HG03108 (cell line): ENCODE results near the gene MAP3K5.
A peak's percentile ranks its signal among the peaks of the same experiment; 100 is the strongest.
"Not testable (repeated sequence)": the region's sequence is repeated elsewhere in the genome, so short reads cannot be mapped to it uniquely, and the experiment has no call there.

Experiments used
- ATAC-seq: cut with Tn5 transposase; IDR thresholded peaks from one replicate; pipeline ENCODE4 v1.9.1; 2021; ENCODE audit warnings: moderate library complexity; ENCODE audit not compliant: unreplicated experiment

Gene MAP3K5

GRCh38 chr6:136792410-136793262 is at the start of gene MAP3K5:
Gene MAP3K5 (minus strand): TSS chr6:136792477. CDS start chr6:136792157, 320 bp downstream.
- peak; percentile 55 for ATAC-seq

GRCh38 chr6:136840276-136841001 is 48.2 kb upstream of the MAP3K5 start:
- no peak for ATAC-seq

- no peak for ATAC-seq
These were observed 39.7 kb upstream of the MAP3K5 start for GRCh38 chr6:136831873-136832562.

GRCh38 chr6:136826216-136826615 is 33.9 kb upstream of the MAP3K5 start:
- ATAC-seq = no peak

GRCh38 chr6:136823128-136823660 is 30.9 kb upstream of the MAP3K5 start:
- no peak for ATAC-seq

- peak; percentile 98 for ATAC-seq
These were observed 30.3 kb upstream of the MAP3K5 start, which contains the start of gene PEX7 for GRCh38 chr6:136822376-136823127. Gene PEX7 (plus strand): TSS chr6:136822592. CDS start chr6:136822666, 74 bp downstream.

GRCh38 chr6:136822046-136822375 is 29.7 kb upstream of the MAP3K5 start:
- peak; percentile 7 for ATAC-seq

- ATAC-seq = no peak
These were observed 28.3 kb upstream of the MAP3K5 start for GRCh38 chr6:136820561-136820960.

- no peak for ATAC-seq
These were observed 24.4 kb upstream of the MAP3K5 start for GRCh38 chr6:136816656-136817055.

GRCh38 chr6:136815608-136816007 is 23.3 kb upstream of the MAP3K5 start:
- not testable (repeated sequence) for ATAC-seq

- ATAC-seq = no peak
These were observed 19.9 kb upstream of the MAP3K5 start for GRCh38 chr6:136812174-136812573.

GRCh38 chr6:136811272-136811671 is 19.0 kb upstream of the MAP3K5 start:
- no peak for ATAC-seq

GRCh38 chr6:136809091-136809860 is 17.0 kb upstream of the MAP3K5 start:
- ATAC-seq = no peak

- no peak for ATAC-seq
These were observed 11.3 kb upstream of the MAP3K5 start for GRCh38 chr6:136803608-136804007.

- ATAC-seq = no peak
These were observed 9.3 kb upstream of the MAP3K5 start for GRCh38 chr6:136801581-136801980.

- ATAC-seq = no peak
These were observed 5.8 kb upstream of the MAP3K5 start for GRCh38 chr6:136798044-136798443.

- no peak for ATAC-seq
These were observed 3.7 kb upstream of the MAP3K5 start for GRCh38 chr6:136795996-136796395.

GRCh38 chr6:136795386-136795785 is 3.1 kb upstream of the MAP3K5 start:
- no peak for ATAC-seq

- ATAC-seq = no peak
These were observed 1.1 kb upstream of the MAP3K5 start for GRCh38 chr6:136793363-136793762.

GRCh38 chr6:136792095-136792409 is 225 bp downstream of the MAP3K5 start:
- no peak for ATAC-seq
